ENCODE data around the gene TPMT. TPM values are rescaled to one million over a fixed set of nuclear protein-coding genes. Genes with fewer than 3 reads are reported as not detected.

The TPMT gene
- polyA plus RNA-seq, 2 of the 4 experiments (the other 2 are of a cell fraction) = 11.2 to 16.5 TPM

DNA sequence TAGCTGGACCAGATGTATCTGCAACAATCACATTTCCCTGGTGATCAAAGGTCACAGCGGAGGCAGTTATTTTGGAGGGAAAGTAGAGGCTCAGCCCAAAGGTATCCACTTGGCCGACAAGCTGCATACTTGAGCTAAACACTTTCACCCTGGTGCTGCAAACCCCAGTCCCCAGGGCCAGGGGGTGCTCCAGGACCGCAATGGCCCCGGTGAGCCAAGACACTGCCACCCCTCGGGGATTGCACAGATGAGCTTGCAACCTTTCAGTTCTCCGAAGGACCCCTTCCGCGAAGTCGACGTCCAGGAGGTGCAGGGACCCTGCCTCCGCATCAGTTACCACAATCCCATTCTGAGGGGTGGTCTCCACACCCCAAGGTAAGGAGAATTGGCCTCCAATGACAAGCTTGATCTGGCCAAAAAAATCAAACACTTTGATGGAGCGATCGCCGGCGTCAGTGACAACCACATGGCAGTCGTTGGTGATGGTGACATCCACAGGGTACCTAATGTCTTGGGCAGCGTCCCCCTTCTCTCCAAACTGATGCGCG, 33.2 kb downstream of the TPMT start:
- no peak for ATAC-seq

DNA sequence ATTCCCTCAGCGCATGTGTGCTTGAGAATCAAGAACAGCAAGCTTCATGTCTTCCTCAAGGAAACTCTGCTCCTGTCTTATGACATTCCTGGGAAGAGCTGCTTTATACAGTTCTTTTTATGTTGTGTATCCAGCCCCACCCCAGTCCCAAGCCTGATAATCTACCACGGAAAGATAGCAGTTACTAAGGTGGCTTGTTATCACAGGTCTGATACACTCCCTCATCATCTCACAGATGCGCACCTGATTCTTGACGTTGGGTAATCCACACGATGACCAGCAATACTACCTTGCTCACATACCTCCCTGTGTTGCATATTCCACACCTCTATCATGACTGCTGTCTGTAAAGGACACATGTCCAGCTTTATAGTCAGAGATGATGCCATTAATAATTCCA, 35.6 kb downstream of the TPMT start:
- 74% methylated on average over 5 of the region's 5 CpGs for WGBS (ENCODE audit: missing lambda C conversion rate)
- POLR2A ChIA-PET = no interaction called here
- CTCF ChIA-PET = no interaction called here

More for the DNA sequence above, 33.2 kb downstream of the TPMT start:
- peak overlapping the region in 1 of 2 experiments; percentile 94; a peak in 3 of 6 replicates for H3K27ac ChIP-seq
- ChIA-PET POLR2A (no interaction called here), CTCF (interaction anchor here (0.7 to 2.9 kb wide), 23 partner anchors 9 to 381 kb away, joined by 3 to 21 read pairs (median 4); partner anchors contain the start of gene KIF13A)
- TF ChIP-seq NPAS2 (CRISPR knock-in tag; IDR thresholded peaks at IDR 0.05; ENCODE audit: borderline replicate concordance) = no peak
- TF ChIP-seq FOSB (CRISPR knock-in tag; IDR thresholded peaks at IDR 0.05) = no peak
- TF ChIP-seq PHF8 (IDR thresholded peaks at IDR 0.05; ENCODE audit: borderline replicate concordance, low read depth) = no peak
- TF ChIP-seq ZC3H11A (IDR thresholded peaks at IDR 0.05) = no peak
- no peak for TF ChIP-seq KDM5A (IDR thresholded peaks at IDR 0.05)
- no peak for TF ChIP-seq POLR2AphosphoS2 (conservative IDR thresholded peaks at IDR 0.05; ENCODE audit: low read length)
- TF ChIP-seq, protein P1, sequence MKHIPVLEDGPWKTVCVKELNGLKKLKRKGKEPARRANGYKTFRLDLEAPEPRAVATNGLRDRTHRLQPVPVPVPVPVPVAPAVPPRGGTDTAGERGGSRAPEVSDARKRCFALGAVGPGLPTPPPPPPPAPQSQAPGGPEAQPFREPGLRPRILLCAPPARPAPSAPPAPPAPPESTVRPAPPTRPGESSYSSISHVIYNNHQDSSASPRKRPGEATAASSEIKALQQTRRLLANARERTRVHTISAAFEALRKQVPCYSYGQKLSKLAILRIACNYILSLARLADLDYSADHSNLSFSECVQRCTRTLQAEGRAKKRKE (CRISPR knock-in tag; IDR thresholded peaks at IDR 0.05; ENCODE audit: low read depth) = no peak
- no peak for TF ChIP-seq ESRRA (IDR thresholded peaks at IDR 0.05; ENCODE audit: borderline replicate concordance, low read length)
- 0 out of 3 replicates have a peak, but pooled peaks cover 3% of the 10 kb centered on the region for H3K4me1 ChIP-seq
- H3K4me3 ChIP-seq = no peak overlapping the region
- peak overlapping the region; percentile 71; the same call in 1 of the 3 replicates for H3K4me2 ChIP-seq
- WGBS (ENCODE audit: missing lambda C conversion rate) = 91% methylated on average over 13 of the region's 19 CpGs
- FAIRE-seq (no peak), DNase-seq (ENCODE audit: low read depth in 1 of 2, low spot score in 1 of 2) (no peak)
- H3K9me3 ChIP-seq = peaks cover 5% of the 10 kb centered on the region; the same call in 1 of the 3 replicates

More for the DNA sequence above, 35.6 kb downstream of the TPMT start:
- TF ChIP-seq GATA3 (IDR thresholded peaks at IDR 0.05; ENCODE audit: borderline replicate concordance) (no peak), CBX2 (IDR thresholded peaks at IDR 0.05; ENCODE audit: borderline replicate concordance, low read depth) (no peak), TP53 (CRISPR knock-in tag; IDR thresholded peaks at IDR 0.05) (no peak), KDM5A (IDR thresholded peaks at IDR 0.05) (no peak), ZSCAN20 (CRISPR knock-in tag; IDR thresholded peaks at IDR 0.05) (no peak), RNF2 (IDR thresholded peaks at IDR 0.05; ENCODE audit: borderline replicate concordance, low read depth) (no peak), MAZ (IDR thresholded peaks at IDR 0.05; ENCODE audit: borderline replicate concordance, low read depth, low read length) (no peak), PHF8 (IDR thresholded peaks at IDR 0.05; ENCODE audit: borderline replicate concordance, low read depth) (no peak), HOXB5 (CRISPR knock-in tag; IDR thresholded peaks at IDR 0.05) (no peak), NFE2L2 (conservative IDR thresholded peaks at IDR 0.05; ENCODE audit: low read length) (no peak), MYC (IDR thresholded peaks at IDR 0.05; ENCODE audit: borderline replicate concordance, low read length) (no peak), ZC3H11A (IDR thresholded peaks at IDR 0.05) (no peak), RARB (CRISPR knock-in tag; IDR thresholded peaks at IDR 0.05) (no peak), FOSB (CRISPR knock-in tag; IDR thresholded peaks at IDR 0.05) (no peak), RCOR1 (IDR thresholded peaks at IDR 0.05; ENCODE audit: low read depth, low read length) (no peak), NR3C1 (IDR thresholded peaks at IDR 0.05) (no peak), EHMT2 (IDR thresholded peaks at IDR 0.05; ENCODE audit: low read depth) (no peak)
- TF ChIP-seq, protein P2, sequence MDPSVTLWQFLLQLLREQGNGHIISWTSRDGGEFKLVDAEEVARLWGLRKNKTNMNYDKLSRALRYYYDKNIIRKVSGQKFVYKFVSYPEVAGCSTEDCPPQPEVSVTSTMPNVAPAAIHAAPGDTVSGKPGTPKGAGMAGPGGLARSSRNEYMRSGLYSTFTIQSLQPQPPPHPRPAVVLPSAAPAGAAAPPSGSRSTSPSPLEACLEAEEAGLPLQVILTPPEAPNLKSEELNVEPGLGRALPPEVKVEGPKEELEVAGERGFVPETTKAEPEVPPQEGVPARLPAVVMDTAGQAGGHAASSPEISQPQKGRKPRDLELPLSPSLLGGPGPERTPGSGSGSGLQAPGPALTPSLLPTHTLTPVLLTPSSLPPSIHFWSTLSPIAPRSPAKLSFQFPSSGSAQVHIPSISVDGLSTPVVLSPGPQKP (IDR thresholded peaks at IDR 0.05; ENCODE audit: low read depth, low read length) = no peak
- TF ChIP-seq, protein P3, sequence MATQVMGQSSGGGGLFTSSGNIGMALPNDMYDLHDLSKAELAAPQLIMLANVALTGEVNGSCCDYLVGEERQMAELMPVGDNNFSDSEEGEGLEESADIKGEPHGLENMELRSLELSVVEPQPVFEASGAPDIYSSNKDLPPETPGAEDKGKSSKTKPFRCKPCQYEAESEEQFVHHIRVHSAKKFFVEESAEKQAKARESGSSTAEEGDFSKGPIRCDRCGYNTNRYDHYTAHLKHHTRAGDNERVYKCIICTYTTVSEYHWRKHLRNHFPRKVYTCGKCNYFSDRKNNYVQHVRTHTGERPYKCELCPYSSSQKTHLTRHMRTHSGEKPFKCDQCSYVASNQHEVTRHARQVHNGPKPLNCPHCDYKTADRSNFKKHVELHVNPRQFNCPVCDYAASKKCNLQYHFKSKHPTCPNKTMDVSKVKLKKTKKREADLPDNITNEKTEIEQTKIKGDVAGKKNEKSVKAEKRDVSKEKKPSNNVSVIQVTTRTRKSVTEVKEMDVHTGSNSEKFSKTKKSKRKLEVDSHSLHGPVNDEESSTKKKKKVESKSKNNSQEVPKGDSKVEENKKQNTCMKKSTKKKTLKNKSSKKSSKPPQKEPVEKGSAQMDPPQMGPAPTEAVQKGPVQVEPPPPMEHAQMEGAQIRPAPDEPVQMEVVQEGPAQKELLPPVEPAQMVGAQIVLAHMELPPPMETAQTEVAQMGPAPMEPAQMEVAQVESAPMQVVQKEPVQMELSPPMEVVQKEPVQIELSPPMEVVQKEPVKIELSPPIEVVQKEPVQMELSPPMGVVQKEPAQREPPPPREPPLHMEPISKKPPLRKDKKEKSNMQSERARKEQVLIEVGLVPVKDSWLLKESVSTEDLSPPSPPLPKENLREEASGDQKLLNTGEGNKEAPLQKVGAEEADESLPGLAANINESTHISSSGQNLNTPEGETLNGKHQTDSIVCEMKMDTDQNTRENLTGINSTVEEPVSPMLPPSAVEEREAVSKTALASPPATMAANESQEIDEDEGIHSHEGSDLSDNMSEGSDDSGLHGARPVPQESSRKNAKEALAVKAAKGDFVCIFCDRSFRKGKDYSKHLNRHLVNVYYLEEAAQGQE (IDR thresholded peaks at IDR 0.05) = no peak
- peaks cover 5% of the 10 kb centered on the region; the same call in 1 of the 3 replicates for H3K9me3 ChIP-seq
- no peak for ATAC-seq
- H3K4me2 ChIP-seq = no peak overlapping the region
- no peak for DNase-seq (ENCODE audit: low read depth in 1 of 2, low spot score in 1 of 2)
- no peak for FAIRE-seq
- 0 out of 3 replicates have a peak, but pooled peaks cover 3% of the 10 kb centered on the region for H3K4me1 ChIP-seq
- H3K4me3 ChIP-seq = no peak overlapping the region
- H3K27ac ChIP-seq = no peak overlapping the region

Measured in A549 (cell line).